Endothelial cell of umbilical vein (primary cell): Measurements from ENCODE around the gene CATSPER4. TPM values are rescaled to one million over a fixed set of nuclear protein-coding genes. Genes with fewer than 3 reads are reported as not detected.

Experiments used
- BruUV-seq: library from RNA; stranded (reverse); fragments of 400-500 nt; replicated peaks from 2 replicates; lab custom pipeline; 2021; lab: Mats Ljungman, UMichigan
- CTCF ChIA-PET: fragments of 300-600, 350-600 bp; sonication (Branson Sonifier 250); formaldehyde crosslinking; loops from one replicate; lab custom pipeline; 2021; ENCODE audit warnings: antibody characterized with exemption, inconsistent platforms; lab: Charles Lee
- POLR2A ChIA-PET: fragments of 300-600, 350-600 bp; sonication (Branson Sonifier 250); formaldehyde crosslinking; loops from one replicate; lab custom pipeline; 2021; ENCODE audit warnings: antibody characterized with exemption, inconsistent platforms; lab: Charles Lee
- DNase-seq: peaks from one replicate; pipeline ENCODE4 v3.0.0-alpha.2; 2011; ENCODE audit warnings: low read depth, low spot score
- FAIRE-seq: peaks from 2 replicates; lab custom pipeline; 2011; peaks lifted over from hg19 to GRCh38; lab: Jason Lieb, UNC
- H2AFZ ChIP-seq: 2 replicates; pipeline ENCODE4 v1.6.0; 2012; ENCODE audit warnings: low read depth, low read length, control low read depth, inconsistent platforms
- H3K27ac ChIP-seq: 2 replicates; pipeline ENCODE4 v1.5.1; 2011; ENCODE audit warnings: low read depth, mild to moderate bottlenecking, control low read depth, low read length, moderate library complexity; ENCODE audit not compliant: insufficient read depth
- H3K27me3 ChIP-seq, 2 experiments: 2 replicates each; pipeline versions ENCODE4 v1.6.0 to v1.6.1; 2011; ENCODE audit warnings: low read length in 2 of 2, mixed read lengths in 1 of 2; ENCODE audit not compliant: control insufficient read depth in 2 of 2, insufficient read depth in 2 of 2
- H3K36me3 ChIP-seq, 2 experiments: 2 replicates in 1 of 2; 3 replicates in 1 of 2; pipeline ENCODE4 v1.5.1; 2011; ENCODE audit warnings: low read length in 2 of 2, mild to moderate bottlenecking in 1 of 2, moderate library complexity in 1 of 2; ENCODE audit not compliant: control insufficient read depth in 2 of 2, insufficient read depth in 2 of 2; ENCODE audit errors: extremely low read depth in 1 of 2
- H3K4me1 ChIP-seq: 3 replicates; pipeline ENCODE4 v1.5.1; 2011; ENCODE audit warnings: mild to moderate bottlenecking, low read length; ENCODE audit not compliant: control insufficient read depth, insufficient read depth; ENCODE audit errors: extremely low read depth
- H3K4me2 ChIP-seq: 2 replicates; pipeline ENCODE4 v1.6.1; 2011; ENCODE audit warnings: low read length, control low read depth, mixed read lengths; ENCODE audit not compliant: insufficient read depth
- H3K4me3 ChIP-seq, 3 experiments: fragments of 200-600 bp in 1 of 3; sonication (generic), shearing (Covaris generic) in 1 of 3; replicated peaks in 1 of 3; 2 replicates each; pipeline ENCODE4 v1.5.1; 2011 to 2016; ENCODE audit warnings: control low read depth in 3 of 3, low read length in 3 of 3, mild to moderate bottlenecking in 2 of 3, inconsistent platforms in 1 of 3, low read depth in 1 of 3, moderate library complexity in 1 of 3; ENCODE audit not compliant: insufficient read depth in 1 of 3
- H3K79me2 ChIP-seq: 2 replicates; pipeline ENCODE4 v1.6.0; 2012; ENCODE audit warnings: low read length, inconsistent platforms; ENCODE audit not compliant: control insufficient read depth, insufficient read depth
- H3K9ac ChIP-seq: replicated peaks from 2 replicates; pipeline ENCODE3; 2011; ENCODE audit warnings: low read length, control low read depth; ENCODE audit not compliant: insufficient read depth; ENCODE audit errors: extremely low read depth
- H3K9me1 ChIP-seq: replicated peaks from 3 replicates; pipeline ENCODE4 v1.6.0; 2011; ENCODE audit warnings: mild to moderate bottlenecking, low read length; ENCODE audit not compliant: control insufficient read depth, insufficient read depth; ENCODE audit errors: extremely low read depth
- H3K9me3 ChIP-seq: replicated peaks from 2 replicates; pipeline ENCODE4 v1.5.1; 2012; ENCODE audit warnings: low read length, inconsistent platforms; ENCODE audit not compliant: control insufficient read depth, insufficient read depth
- H4K20me1 ChIP-seq: replicated peaks from 2 replicates; pipeline ENCODE3; 2011; ENCODE audit warnings: mild to moderate bottlenecking, low read length; ENCODE audit not compliant: control insufficient read depth, insufficient read depth; ENCODE audit errors: extremely low read depth
- EZH2 ChIP-seq: IDR thresholded peaks from 2 replicates; pipeline ENCODE4 v1.6.1; 2012; ENCODE audit warnings: borderline replicate concordance, low read depth, mild to moderate bottlenecking, moderate library complexity, low read length, inconsistent platforms; ENCODE audit not compliant: severe bottlenecking
- FOS ChIP-seq: IDR thresholded peaks from 2 replicates; pipeline ENCODE4 v1.6.1; 2011; ENCODE audit warnings: mild to moderate bottlenecking, low read length, moderate library complexity, borderline replicate concordance; ENCODE audit not compliant: insufficient read depth
- GATA2 ChIP-seq: IDR thresholded peaks from 2 replicates; pipeline ENCODE4 v1.7.0; 2011; ENCODE audit warnings: low read depth, mild to moderate bottlenecking, moderate library complexity, mixed read lengths, low read length; ENCODE audit not compliant: insufficient read length, insufficient read depth
- JUN ChIP-seq: IDR thresholded peaks from 2 replicates; pipeline ENCODE4 v1.6.1; 2011; ENCODE audit warnings: borderline replicate concordance, low read depth; ENCODE audit not compliant: insufficient read length, insufficient read depth
- MAX ChIP-seq: IDR thresholded peaks from 2 replicates; pipeline ENCODE4 v1.6.1; 2011; ENCODE audit not compliant: insufficient read depth, insufficient read length
- MYC ChIP-seq: IDR thresholded peaks from one replicate; pipeline ENCODE4 v1.6.1; 2011; ENCODE audit warnings: mild to moderate bottlenecking, low read depth, low read length
- POLR2A ChIP-seq: IDR thresholded peaks from 2 replicates; pipeline ENCODE4 v1.6.1; 2012; ENCODE audit warnings: low read depth, mild to moderate bottlenecking, control low read depth, low read length
- POLR2AphosphoS5 ChIP-seq: IDR thresholded peaks from 2 replicates; pipeline ENCODE4 v1.6.1; 2012; ENCODE audit warnings: low read depth, mild to moderate bottlenecking, control low read depth, low read length, moderate library complexity; ENCODE audit not compliant: insufficient read depth
- dilution Hi-C: fragments of 300-500 bp; cut with MboI; formaldehyde crosslinking; loops from one replicate; pipeline ENCODE4 v1.15.0; 2019; ENCODE audit warnings: low sequenced_read_pairs; ENCODE audit not compliant: extremely low pct_ligation_motif_present
- intact Hi-C: fragments of 100-400 bp; cut with micrococcal nuclease; formaldehyde crosslinking; loops from one replicate; pipeline ENCODE4 v1.10.0; 2022
- polyA plus RNA-seq, 4 experiments: library from polyadenylated mRNA; depleted of rRNA in 3 of 4; stranded (reverse) in 3 of 4; unstranded in 1 of 4; fragments of >200 nt; gene quantifications; 2 replicates each; pipeline versions ENCODE4 v1.2.1 to v1.2.3, GENCODE V29; 2011 to 2012; ENCODE audit warnings: missing spikeins in 1 of 4
- total RNA-seq: library from RNA; stranded (reverse); gene quantifications from 2 replicates; pipeline ENCODE4 v1.2.3, GENCODE V29; 2021
- TF ChIP-seq, protein P1 (sequence below), 2 donors: IDR thresholded peaks; 1 replicate in 1 of 2; 2 replicates in 1 of 2; pipeline ENCODE4 v1.5.1; 2011; ENCODE audit warnings: low read length in 2 of 2, mild to moderate bottlenecking in 2 of 2, moderate library complexity in 2 of 2, control low read depth in 1 of 2, inconsistent platforms in 1 of 2, low read depth in 1 of 2; ENCODE audit not compliant: insufficient read depth in 1 of 2; ENCODE audit errors: extremely low read depth in 1 of 2

CATSPER4 gene
- total and polyA plus RNA-seq, 2 donors (not counting 3 experiments of a cell fraction or from before 2014, with no cell fraction given): not detected

GRCh38 chr1:26197813-26198212, 7.4 kb downstream of the CATSPER4 start:
- ChIA-PET CTCF (interaction anchor here (1.2 kb wide), 1 partner anchor 33 kb away, joined by 3 read pairs; no protein-coding TSS in a partner anchor), POLR2A (no interaction called here)
- DNase-seq: no peak
- Histone ChIP-seq H3K4me3 (no peak overlapping the region), H3K9me3 (no peaks in the 10 kb centered on the region), H2AFZ (no peak overlapping the region), H4K20me1 (no peaks in the 10 kb centered on the region), H3K79me2 (no peaks in the 10 kb centered on the region), H3K36me3 (no peaks in the 10 kb centered on the region), H3K27ac (no peak overlapping the region), H3K4me2 (no peak overlapping the region), H3K9ac (no peak overlapping the region), H3K27me3 (peaks cover 0 to 6% of the 10 kb centered on the region in 2 experiments), H3K4me1 (no peaks in the 10 kb centered on the region), H3K9me1 (no peaks in the 10 kb centered on the region)
- dilution Hi-C loops (no loop called here), intact Hi-C loops (no loop called here)
- no peak for FAIRE-seq
- no peak for TF ChIP-seq FOS
- TF ChIP-seq MYC: no peak
- no peak for TF ChIP-seq GATA2
- TF ChIP-seq POLR2A: no peak
- no peak for TF ChIP-seq EZH2
- no TSS peak for BruUV-seq

DNA sequence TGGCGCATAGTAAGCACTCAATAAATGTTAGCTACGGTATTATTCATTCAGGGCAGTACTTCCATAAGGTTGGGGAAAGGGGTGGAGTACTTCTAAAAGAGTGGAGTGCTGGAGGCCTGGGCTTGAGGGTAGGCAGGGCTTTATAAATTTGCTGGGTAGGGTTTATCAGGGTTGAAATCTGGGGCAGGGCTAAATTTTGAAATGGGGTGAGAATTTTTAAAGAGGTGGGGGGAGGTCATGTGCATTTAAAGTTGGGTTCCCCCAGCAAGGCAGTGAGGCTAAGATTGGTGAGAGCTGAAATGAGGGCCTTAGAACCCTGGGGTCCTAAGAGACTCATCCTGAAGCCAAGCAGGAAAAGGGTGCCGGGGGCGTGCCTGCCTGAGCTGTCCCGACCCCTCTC, 10.0 kb downstream of the CATSPER4 start:
- H3K79me2 ChIP-seq: no peaks in the 10 kb centered on the region
- intact Hi-C loops: no loop called here
- H3K36me3 ChIP-seq: no peaks in the 10 kb centered on the region
- FAIRE-seq (no peak), DNase-seq (no peak)
- no peak overlapping the region for H2AFZ ChIP-seq
- H3K4me1 ChIP-seq: no peaks in the 10 kb centered on the region
- H3K27ac ChIP-seq: no peak overlapping the region
- no peak overlapping the region for H3K4me3 ChIP-seq
- no TSS peak for BruUV-seq
- ChIA-PET CTCF (interaction anchor here (1.1 kb wide), 1 partner anchor 30 kb away, joined by 3 read pairs; no protein-coding TSS in a partner anchor), POLR2A (no interaction called here)
- no peaks in the 10 kb centered on the region for H3K9me1 ChIP-seq
- H3K9me3 ChIP-seq: no peaks in the 10 kb centered on the region
- no peaks in the 10 kb centered on the region for H4K20me1 ChIP-seq
- dilution Hi-C loops: no loop called here
- peaks cover 0 to 7% of the 10 kb centered on the region in 2 experiments for H3K27me3 ChIP-seq
- TF ChIP-seq POLR2AphosphoS5: no peak
- no peak for TF ChIP-seq EZH2
- TF ChIP-seq MAX: no peak
- TF ChIP-seq, protein P1, sequence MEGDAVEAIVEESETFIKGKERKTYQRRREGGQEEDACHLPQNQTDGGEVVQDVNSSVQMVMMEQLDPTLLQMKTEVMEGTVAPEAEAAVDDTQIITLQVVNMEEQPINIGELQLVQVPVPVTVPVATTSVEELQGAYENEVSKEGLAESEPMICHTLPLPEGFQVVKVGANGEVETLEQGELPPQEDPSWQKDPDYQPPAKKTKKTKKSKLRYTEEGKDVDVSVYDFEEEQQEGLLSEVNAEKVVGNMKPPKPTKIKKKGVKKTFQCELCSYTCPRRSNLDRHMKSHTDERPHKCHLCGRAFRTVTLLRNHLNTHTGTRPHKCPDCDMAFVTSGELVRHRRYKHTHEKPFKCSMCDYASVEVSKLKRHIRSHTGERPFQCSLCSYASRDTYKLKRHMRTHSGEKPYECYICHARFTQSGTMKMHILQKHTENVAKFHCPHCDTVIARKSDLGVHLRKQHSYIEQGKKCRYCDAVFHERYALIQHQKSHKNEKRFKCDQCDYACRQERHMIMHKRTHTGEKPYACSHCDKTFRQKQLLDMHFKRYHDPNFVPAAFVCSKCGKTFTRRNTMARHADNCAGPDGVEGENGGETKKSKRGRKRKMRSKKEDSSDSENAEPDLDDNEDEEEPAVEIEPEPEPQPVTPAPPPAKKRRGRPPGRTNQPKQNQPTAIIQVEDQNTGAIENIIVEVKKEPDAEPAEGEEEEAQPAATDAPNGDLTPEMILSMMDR (IDR thresholded peaks at IDR 0.05; ENCODE audit: extremely low read depth in 1 of 2, insufficient read depth in 1 of 2, low read depth in 1 of 2, low read length in 2 of 2): no peak
- no peak for TF ChIP-seq FOS
- no peak for TF ChIP-seq POLR2A
- no peak for TF ChIP-seq JUN
- no peak for TF ChIP-seq GATA2
- TF ChIP-seq MYC: no peak
- H3K4me2 ChIP-seq: no peak overlapping the region
- H3K9ac ChIP-seq: no peak overlapping the region
